GM12801 (cell line): Measurements from ENCODE around the gene ADAMTSL4.

Experiments
- CTCF ChIP-seq: IDR thresholded peaks from one replicate; pipeline ENCODE4 v1.5.1; 2011; ENCODE audit warnings: control low read depth; ENCODE audit not compliant: insufficient read length; ENCODE audit errors: extremely low read depth

Gene ADAMTSL4

GRCh38 chr1:150577557-150578271 is 28.5 kb downstream of the ADAMTSL4 start:
- TF ChIP-seq CTCF = no peak

- TF ChIP-seq CTCF = no peak
Observed at GRCh38 chr1:150578272-150579109, 29.3 kb downstream of the ADAMTSL4 start.

GRCh38 chr1:150579110-150579944 is 30.1 kb downstream of the ADAMTSL4 start, which contains the start of gene MCL1:
Gene MCL1, minus strand, starts transcription at chr1:150579610. Its CDS starts 80 bp downstream, at chr1:150579530.
- no peak for TF ChIP-seq CTCF

- no peak for TF ChIP-seq CTCF
Observed at GRCh38 chr1:150579945-150580642, 30.9 kb downstream of the ADAMTSL4 start.

GRCh38 chr1:150582371-150582770 is 33.2 kb downstream of the ADAMTSL4 start:
- TF ChIP-seq CTCF = no peak

- TF ChIP-seq CTCF = no peak
Observed at GRCh38 chr1:150596095-150596892, 47.1 kb downstream of the ADAMTSL4 start.
